ENCODE data around the gene CHRNA7.
"Not testable (repeated sequence)": the region's sequence is repeated elsewhere in the genome, so short reads cannot be mapped to it uniquely, and the experiment has no call there.

Gene CHRNA7

DNA sequence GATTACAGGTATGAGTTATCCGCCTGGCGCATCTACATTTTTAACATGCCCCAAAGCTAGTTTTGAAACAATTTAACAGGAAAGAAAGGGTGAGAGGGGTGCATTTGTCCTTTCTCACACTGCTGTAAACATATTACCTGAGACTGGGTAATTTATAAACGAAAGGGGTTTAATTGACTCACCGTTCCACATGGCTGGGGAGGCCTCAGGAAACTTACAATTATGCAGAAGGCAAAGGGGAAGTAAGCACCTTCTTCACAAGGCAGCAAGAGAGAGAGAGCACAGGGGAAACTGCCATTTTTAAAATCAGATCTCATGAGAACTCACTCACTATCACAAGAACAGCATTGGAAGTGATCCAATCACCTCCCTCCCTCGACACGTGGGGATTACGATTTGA, 165.9 kb downstream of the CHRNA7 start:
- not testable (repeated sequence) for DNase-seq

DNA sequence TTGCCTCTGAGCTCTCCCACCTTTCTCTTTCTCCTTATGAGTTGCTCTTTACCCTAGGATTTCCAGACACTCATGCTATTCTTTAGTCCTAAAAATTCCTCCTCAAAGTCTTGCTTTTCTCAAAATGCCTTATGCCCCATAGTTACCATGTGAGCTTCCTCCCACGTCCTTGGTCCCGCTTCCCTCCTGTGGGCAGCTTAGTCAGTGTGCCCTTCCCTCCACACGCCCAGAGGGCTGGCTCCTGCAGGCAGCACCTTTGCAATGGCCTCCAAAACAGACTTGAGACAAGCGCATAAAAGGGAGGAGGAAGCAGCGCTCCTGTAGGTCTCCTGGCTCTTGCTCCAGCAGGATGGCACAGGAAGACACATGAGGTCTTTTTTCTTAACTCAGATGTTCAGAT, 168.6 kb downstream of the CHRNA7 start:
- not testable (repeated sequence) for DNase-seq

DNA sequence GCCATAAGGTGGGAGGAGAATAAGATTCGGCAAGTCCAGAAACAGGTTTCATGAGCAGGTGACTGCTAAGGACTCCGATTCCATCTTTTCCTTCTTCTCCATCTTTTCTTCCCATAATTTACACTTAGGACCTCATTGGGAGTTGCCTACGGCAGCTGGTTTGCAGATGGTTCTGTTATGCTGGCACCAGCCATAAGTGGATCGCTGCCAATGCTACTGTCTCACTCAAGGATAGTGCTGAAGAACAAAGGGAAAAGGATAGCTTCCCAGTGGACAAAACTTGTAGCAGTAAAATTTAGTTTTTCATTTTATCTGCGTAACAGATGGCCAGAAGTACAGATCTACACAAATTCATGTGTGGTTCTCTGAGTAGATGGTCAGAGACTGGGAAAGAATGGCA, 178.8 kb downstream of the CHRNA7 start:
- not testable (repeated sequence) for DNase-seq

DNA sequence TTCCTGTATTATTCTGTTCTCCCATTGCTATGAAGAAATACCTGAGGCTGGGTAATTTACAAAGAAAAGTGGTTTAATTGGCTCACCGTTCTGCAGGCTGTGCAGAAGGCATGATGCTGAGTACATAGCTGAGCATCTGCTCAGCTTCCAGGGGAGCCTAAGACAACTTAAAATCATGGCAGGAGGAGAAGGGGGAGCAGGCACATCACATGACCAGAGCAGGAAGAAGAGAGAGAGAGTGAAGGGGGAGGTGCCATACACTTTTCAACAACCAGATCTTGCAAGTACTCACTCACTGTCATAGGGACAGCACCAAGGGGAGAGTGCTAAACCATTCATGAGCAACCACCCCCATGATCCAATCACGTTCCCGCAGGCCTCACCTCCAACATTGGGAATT, 188.4 kb downstream of the CHRNA7 start:
- DNase-seq = no peak

All from activated CD8-positive, alpha-beta memory T cell treated with anti-CD3 and anti-CD28 coated beads, Interleukin-2, amount 50 U/mL, for 48 hours (primary cell).